Uterus (tissue), 4 donors: ENCODE results near the gene RAB3GAP1. TPM values are rescaled to one million over a fixed set of nuclear protein-coding genes. Genes with fewer than 3 reads are reported as not detected.

Experiments
- DNase-seq, 2 donors: peaks; one replicate each; pipeline ENCODE4 v3.0.0-alpha.2; 2019 to 2020
- H3K27ac ChIP-seq, 2 donors: fragments of 200-600 bp; sonication (generic); 1 replicate in 1 of 2; 2 replicates in 1 of 2; pipeline ENCODE4 v1.5.1; 2016 to 2018
- H3K27me3 ChIP-seq, 2 donors: fragments of 200-600 bp; sonication (generic); one replicate each; pipeline ENCODE4 v1.5.1; 2018 to 2019; ENCODE audit warnings: control low read depth in 1 of 2
- H3K36me3 ChIP-seq, 2 donors: fragments of 200-600 bp; sonication (generic); one replicate each; pipeline ENCODE4 v1.5.1; 2019; ENCODE audit warnings: control low read depth in 1 of 2
- H3K4me1 ChIP-seq, 2 donors: fragments of 200-600 bp; sonication (generic); one replicate each; pipeline ENCODE4 v1.5.1; 2018 to 2019; ENCODE audit warnings: control low read depth in 1 of 2
- H3K4me3 ChIP-seq, 2 donors: fragments of 200-600 bp; sonication (generic); 1 replicate in 1 of 2; 2 replicates in 1 of 2; pipeline ENCODE4 v1.5.1; 2018 to 2019; ENCODE audit warnings: mild to moderate bottlenecking in 1 of 2
- H3K9me3 ChIP-seq, 2 donors: fragments of 200-600 bp; sonication (generic); one replicate each; pipeline ENCODE4 v1.5.1; 2019; ENCODE audit warnings: control low read depth in 1 of 2
- CTCF ChIP-seq, 4 experiments: fragments of 200-600 bp in 2 of 4; fragments of 450-650 bp in 2 of 4; sonication (generic) in 2 of 4; IDR thresholded peaks; one replicate each; pipeline ENCODE4 v1.5.1; 2016 to 2019; ENCODE audit warnings: antibody characterized with exemption in 4 of 4, mild to moderate bottlenecking in 2 of 4, moderate library complexity in 1 of 4
- POLR2A ChIP-seq, 2 donors: fragments of 450-650 bp; IDR thresholded peaks; one replicate each; pipeline ENCODE4 v1.6.1; 2016; ENCODE audit warnings: antibody characterized with exemption in 2 of 2, mild to moderate bottlenecking in 1 of 2, moderate library complexity in 1 of 2
- intact Hi-C: fragments of 100-400 bp; cut with DNase I; formaldehyde crosslinking; loops from one replicate; pipeline ENCODE4 v1.15.1; 2023; ENCODE audit warnings: low total_unique reads
- total RNA-seq, 4 donors: library from RNA; depleted of rRNA in 3 of 4; stranded (reverse); fragments of >200 nt in 3 of 4; gene quantifications; one replicate each; pipeline versions ENCODE4 v1.1.0 to v1.2.4, GENCODE V29; 2014 to 2023
- donor health status: DM: yes; HTN: yes; CAD: no.

Gene RAB3GAP1
- total RNA-seq, 4 donors from 2014 or later, result 15.6 to 105 (median 47.8) TPM

GRCh38 chr2:135162786-135163185 lies 110.7 kb downstream of the RAB3GAP1 start:
- H3K27ac ChIP-seq, result no peak overlapping the region
- TF ChIP-seq CTCF (IDR thresholded peaks at IDR 0.05) (no peak), POLR2A (IDR thresholded peaks at IDR 0.05) (no peak)
- H3K36me3 ChIP-seq, result no peaks in the 10 kb centered on the region
- no peak overlapping the region for H3K4me3 ChIP-seq
- H3K4me1 ChIP-seq, result no peaks in the 10 kb centered on the region
- no peak for DNase-seq
- intact Hi-C loops, result no loop called here
- H3K9me3 ChIP-seq, result no peaks in the 10 kb centered on the region
- H3K27me3 ChIP-seq, result no peaks in the 10 kb centered on the region

- Histone ChIP-seq H3K9me3 (no peaks in the 10 kb centered on the region), H3K36me3 (no peaks in the 10 kb centered on the region), H3K27ac (no peak overlapping the region), H3K4me3 (no peak overlapping the region), H3K27me3 (no peaks in the 10 kb centered on the region), H3K4me1 (no peaks in the 10 kb centered on the region)
- no peak for DNase-seq
- intact Hi-C loops, result no loop called here
- TF ChIP-seq POLR2A (IDR thresholded peaks at IDR 0.05) (no peak), CTCF (IDR thresholded peaks at IDR 0.05) (no peak)
Observed at GRCh38 chr2:135163306-135163705, 111.2 kb downstream of the RAB3GAP1 start.

- H3K36me3 ChIP-seq, result no peaks in the 10 kb centered on the region
- H3K27me3 ChIP-seq, result no peaks in the 10 kb centered on the region
- intact Hi-C loops, result no loop called here
- TF ChIP-seq POLR2A (IDR thresholded peaks at IDR 0.05) (no peak), CTCF (IDR thresholded peaks at IDR 0.05) (no peak)
- no peak overlapping the region for H3K27ac ChIP-seq
- no peaks in the 10 kb centered on the region for H3K4me1 ChIP-seq
- H3K9me3 ChIP-seq, result no peaks in the 10 kb centered on the region
- DNase-seq, result no peak
- H3K4me3 ChIP-seq, result no peak overlapping the region
Observed at GRCh38 chr2:135163901-135164300, 111.8 kb downstream of the RAB3GAP1 start.

DNA sequence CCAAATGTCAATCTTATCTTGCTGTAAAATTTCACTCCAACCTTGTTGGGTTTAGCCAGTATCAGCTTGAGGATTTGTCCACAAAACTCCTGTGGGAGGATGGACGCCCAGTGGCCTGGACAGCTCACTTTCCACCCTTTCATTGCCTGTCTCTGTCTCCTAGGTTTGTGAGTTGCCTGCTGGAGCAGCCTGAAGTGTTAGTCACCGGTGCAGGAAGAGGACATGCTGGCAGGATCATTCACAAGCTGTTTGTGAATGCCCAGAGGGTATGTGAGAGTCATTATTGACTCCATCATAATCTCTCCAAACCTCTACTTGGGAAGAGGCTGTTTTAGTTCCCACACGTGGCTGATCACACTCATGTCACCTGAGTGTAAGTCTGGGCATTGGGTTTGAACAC lies 112.3 kb downstream of the RAB3GAP1 start:
- Histone ChIP-seq H3K9me3 (no peaks in the 10 kb centered on the region), H3K36me3 (no peaks in the 10 kb centered on the region), H3K4me3 (no peak overlapping the region), H3K27ac (no peak overlapping the region), H3K4me1 (no peaks in the 10 kb centered on the region), H3K27me3 (no peaks in the 10 kb centered on the region)
- intact Hi-C loops, result no loop called here
- no peak for DNase-seq
- TF ChIP-seq CTCF (IDR thresholded peaks at IDR 0.05), result no peak
- no peak for TF ChIP-seq POLR2A (IDR thresholded peaks at IDR 0.05)

GRCh38 chr2:135167273-135167672 lies 115.2 kb downstream of the RAB3GAP1 start:
- no peak overlapping the region for H3K4me3 ChIP-seq
- TF ChIP-seq POLR2A (IDR thresholded peaks at IDR 0.05) (no peak), CTCF (IDR thresholded peaks at IDR 0.05) (no peak)
- H3K4me1 ChIP-seq, result no peaks in the 10 kb centered on the region
- no peaks in the 10 kb centered on the region for H3K36me3 ChIP-seq
- DNase-seq, result no peak
- intact Hi-C loops, result no loop called here
- no peaks in the 10 kb centered on the region for H3K9me3 ChIP-seq
- no peak overlapping the region for H3K27ac ChIP-seq
- no peaks in the 10 kb centered on the region for H3K27me3 ChIP-seq
